IPS-15b (cell line): ENCODE results near the gene DNAI4.
"Not testable (repeated sequence)": the region's sequence is repeated elsewhere in the genome, so short reads cannot be mapped to it uniquely, and the experiment has no call there.

Experiments
- H3K27me3 ChIP-seq: one replicate; pipeline ENCODE4 v1.6.1; 2013; ENCODE audit warnings: low read length; ENCODE audit not compliant: control insufficient read depth, insufficient read depth
- H3K36me3 ChIP-seq: one replicate; pipeline ENCODE4 v1.6.1; 2013; ENCODE audit warnings: low read length; ENCODE audit not compliant: control insufficient read depth, insufficient read depth
- H3K4me1 ChIP-seq: one replicate; pipeline ENCODE4 v1.6.1; 2013; ENCODE audit warnings: mild to moderate bottlenecking, low read length; ENCODE audit not compliant: control insufficient read depth, insufficient read depth
- H3K4me3 ChIP-seq: one replicate; pipeline ENCODE4 v1.5.1; 2013; ENCODE audit warnings: low read depth, low read length
- H3K9ac ChIP-seq: one replicate; pipeline ENCODE4 v1.6.1; 2013; ENCODE audit warnings: low read depth, mild to moderate bottlenecking, low read length
- H3K9me3 ChIP-seq: one replicate; pipeline ENCODE4 v1.6.1; 2013; ENCODE audit warnings: mild to moderate bottlenecking, low read length; ENCODE audit not compliant: control insufficient read depth, insufficient read depth

The DNAI4 gene, protein sequence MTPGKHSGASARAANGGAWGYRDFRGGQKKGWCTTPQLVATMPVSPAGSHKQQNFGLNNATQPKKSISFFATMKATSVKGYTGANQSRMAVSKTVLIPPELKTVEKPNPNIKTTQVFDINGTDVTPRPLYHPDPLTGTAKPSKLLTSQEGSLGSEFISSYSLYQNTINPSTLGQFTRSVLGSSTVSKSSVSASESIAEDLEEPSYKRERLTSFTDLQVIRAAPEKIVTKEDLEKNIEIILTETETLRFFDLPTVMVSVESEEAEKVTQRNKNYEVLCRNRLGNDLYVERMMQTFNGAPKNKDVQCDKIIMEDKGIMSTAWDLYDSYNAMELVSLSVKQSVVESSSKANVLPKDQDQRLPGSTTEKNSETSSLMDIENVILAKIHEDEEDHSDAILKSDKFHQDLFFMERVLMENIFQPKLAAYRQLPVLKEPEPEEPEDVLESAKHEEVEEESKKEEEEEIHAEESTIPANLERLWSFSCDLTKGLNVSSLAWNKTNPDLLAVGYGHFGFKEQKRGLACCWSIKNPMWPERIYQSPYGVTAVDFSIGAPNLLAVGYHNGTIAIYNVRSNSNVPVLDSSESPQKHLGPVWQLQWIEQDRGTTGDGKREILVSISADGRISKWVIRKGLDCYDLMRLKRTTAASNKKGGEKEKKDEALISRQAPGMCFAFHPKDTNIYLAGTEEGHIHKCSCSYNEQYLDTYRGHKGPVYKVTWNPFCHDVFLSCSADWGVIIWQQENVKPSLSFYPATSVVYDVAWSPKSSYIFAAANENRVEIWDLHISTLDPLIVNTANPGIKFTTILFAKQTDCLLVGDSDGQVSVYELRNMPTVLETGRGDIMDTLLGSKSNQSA

GRCh38 chr1:66924756-66925557 lies at the start of gene DNAI4, which contains the start of gene MIER1:
Gene DNAI4 (minus strand): TSS chr1:66924856. CDS start chr1:66924831, 25 bp downstream.
Gene MIER1 (plus strand): TSS chr1:66924990. CDS start chr1:66925029, 39 bp downstream.
- Histone ChIP-seq H3K9me3 (no peaks in the 10 kb centered on the region), H3K9ac (peak within 1 kb of the TSS; percentile 55), H3K27me3 (no peaks in the 10 kb centered on the region), H3K36me3 (no peaks in the 10 kb centered on the region), H3K4me3 (peak within 1 kb of the TSS; percentile 85), H3K4me1 (peaks cover 4% of the 10 kb centered on the region)

GRCh38 chr1:66968574-66968973 lies 43.9 kb upstream of the DNAI4 start:
- Histone ChIP-seq H3K4me1 (no peaks in the 10 kb centered on the region), H3K36me3 (peaks cover 4% of the 10 kb centered on the region), H3K27me3 (no peaks in the 10 kb centered on the region), H3K4me3 (no peak overlapping the region), H3K9ac (no peak overlapping the region), H3K9me3 (no peaks in the 10 kb centered on the region)

DNA sequence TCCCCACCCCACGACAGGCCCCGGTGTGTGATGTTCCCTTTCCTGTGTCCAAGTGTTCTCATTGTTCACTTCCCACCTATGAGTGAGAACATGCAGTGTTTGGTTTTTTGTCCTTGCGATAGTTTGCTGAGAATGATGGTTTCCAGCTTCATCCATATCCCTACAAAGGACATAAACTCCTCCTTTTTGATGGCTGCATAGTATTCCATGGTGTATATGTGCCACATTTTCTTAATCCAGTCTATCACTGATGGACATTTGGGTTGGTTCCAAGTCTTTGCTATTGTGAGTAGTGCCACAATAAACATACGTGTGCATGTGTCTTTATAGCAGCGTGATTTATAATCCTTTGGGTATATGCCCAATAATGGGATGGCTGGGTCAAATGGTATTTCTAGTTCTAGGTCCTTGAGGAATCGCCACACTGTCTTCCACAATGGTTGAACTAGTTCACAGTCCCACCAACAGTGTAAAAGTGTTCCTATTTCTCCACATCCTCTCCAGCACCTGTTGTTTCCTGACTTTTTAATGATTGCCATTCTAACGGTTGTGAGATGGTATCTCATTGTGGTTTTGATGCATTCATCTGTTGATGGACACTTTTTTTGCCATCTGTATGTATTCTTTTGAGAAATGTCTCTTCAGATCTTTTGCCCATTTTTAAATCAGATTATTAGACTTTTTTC lies 41.7 kb upstream of the DNAI4 start:
- not testable (repeated sequence) for H3K9ac ChIP-seq, H3K27me3 ChIP-seq, H3K36me3 ChIP-seq, H3K4me1 ChIP-seq, H3K9me3 ChIP-seq, H3K4me3 ChIP-seq

DNA sequence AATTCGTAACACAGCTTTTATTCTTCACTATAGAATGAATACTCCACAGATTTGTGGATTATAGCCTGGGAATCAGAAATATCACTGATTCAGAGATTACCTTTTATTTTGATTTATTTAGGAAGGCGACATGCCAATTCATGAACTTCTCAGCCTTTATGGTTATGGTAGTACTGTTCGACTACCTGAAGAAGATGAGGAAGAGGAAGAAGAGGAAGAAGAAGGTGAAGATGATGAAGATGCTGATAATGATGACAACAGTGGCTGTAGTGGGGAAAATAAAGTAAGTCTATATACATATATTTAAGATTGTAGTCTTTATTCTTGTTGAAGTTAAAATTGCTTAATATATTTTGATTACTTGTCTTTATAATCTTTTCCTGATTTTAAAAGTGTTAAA lies 33.3 kb upstream of the DNAI4 start:
- H3K36me3 ChIP-seq: peaks cover 4% of the 10 kb centered on the region
- no peaks in the 10 kb centered on the region for H3K9me3 ChIP-seq
- no peaks in the 10 kb centered on the region for H3K4me1 ChIP-seq
- no peak overlapping the region for H3K9ac ChIP-seq
- H3K4me3 ChIP-seq: no peak overlapping the region
- H3K27me3 ChIP-seq: no peaks in the 10 kb centered on the region

DNA sequence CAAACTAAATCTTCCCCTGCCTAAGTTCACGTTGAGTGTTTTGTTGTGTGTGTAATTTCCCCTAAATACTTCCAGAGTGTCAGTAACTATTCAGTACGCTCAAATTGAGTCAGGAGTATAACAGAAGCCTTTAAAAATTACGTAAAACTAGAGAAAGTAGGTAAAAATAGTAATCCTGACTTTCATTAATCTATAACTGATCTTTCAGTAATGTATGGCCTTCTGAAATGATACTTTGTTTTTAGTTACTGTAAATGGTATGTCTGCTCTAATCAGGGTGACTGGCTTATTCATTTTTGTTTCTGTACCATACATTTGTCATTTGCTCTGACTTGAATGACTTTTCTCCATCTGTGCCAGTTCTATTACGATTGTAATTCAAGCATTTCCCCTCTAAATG lies 29.6 kb upstream of the DNAI4 start:
- Histone ChIP-seq H3K9me3 (no peaks in the 10 kb centered on the region), H3K4me3 (no peak overlapping the region), H3K9ac (no peak overlapping the region), H3K36me3 (peaks cover 3% of the 10 kb centered on the region), H3K4me1 (no peaks in the 10 kb centered on the region), H3K27me3 (no peaks in the 10 kb centered on the region)

DNA sequence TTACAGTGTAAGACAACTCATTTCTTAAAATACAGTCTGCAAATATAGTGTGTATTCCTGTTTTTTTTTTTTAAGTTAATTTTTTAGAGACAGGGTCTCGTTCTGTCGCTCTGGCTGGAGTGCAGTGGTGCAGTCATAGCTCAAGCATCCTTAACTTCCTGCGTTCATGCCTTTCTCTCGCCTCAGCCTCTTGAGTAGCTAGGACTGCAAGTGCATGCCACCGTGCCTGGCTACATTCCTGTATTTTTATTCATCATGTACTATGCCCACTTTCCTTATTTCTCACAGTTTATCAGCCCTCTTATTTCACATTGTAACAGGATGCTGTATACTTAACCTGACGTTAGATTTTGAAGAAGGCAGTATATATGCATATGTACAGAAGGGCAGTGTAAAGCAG lies 26.9 kb upstream of the DNAI4 start:
- no peaks in the 10 kb centered on the region for H3K9me3 ChIP-seq
- no peaks in the 10 kb centered on the region for H3K27me3 ChIP-seq
- no peaks in the 10 kb centered on the region for H3K4me1 ChIP-seq
- peaks cover 3% of the 10 kb centered on the region for H3K36me3 ChIP-seq
- H3K9ac ChIP-seq: no peak overlapping the region
- H3K4me3 ChIP-seq: no peak overlapping the region

GRCh38 chr1:66947267-66947666 lies 22.6 kb upstream of the DNAI4 start:
- Histone ChIP-seq H3K27me3 (no peaks in the 10 kb centered on the region), H3K4me3 (no peak overlapping the region), H3K4me1 (no peaks in the 10 kb centered on the region), H3K9ac (no peak overlapping the region), H3K9me3 (no peaks in the 10 kb centered on the region), H3K36me3 (no peaks in the 10 kb centered on the region)

DNA sequence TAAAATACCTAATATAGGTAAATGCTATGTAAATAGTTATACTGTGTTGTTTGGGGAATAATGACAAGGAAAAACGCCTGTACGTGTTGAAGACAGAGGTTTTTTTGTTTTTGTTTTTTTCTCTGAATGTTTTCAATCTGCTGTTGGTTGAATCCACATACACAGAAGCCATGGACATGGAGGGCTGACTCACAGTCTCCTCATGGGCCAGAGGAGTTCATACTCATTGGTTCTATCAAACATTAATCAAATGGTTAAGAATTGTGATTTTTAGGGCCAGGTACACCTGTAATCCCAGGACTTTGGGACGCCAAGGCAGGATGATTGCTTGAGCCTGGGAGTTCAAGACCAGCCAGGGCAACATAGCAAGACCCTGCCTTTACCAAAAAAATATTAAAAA lies 20.7 kb upstream of the DNAI4 start:
- Histone ChIP-seq H3K9me3 (no peaks in the 10 kb centered on the region), H3K27me3 (no peaks in the 10 kb centered on the region), H3K4me1 (no peaks in the 10 kb centered on the region), H3K36me3 (no peaks in the 10 kb centered on the region), H3K9ac (no peak overlapping the region), H3K4me3 (no peak overlapping the region)

- H3K9me3 ChIP-seq: no peaks in the 10 kb centered on the region
- H3K9ac ChIP-seq: no peak overlapping the region
- no peak overlapping the region for H3K4me3 ChIP-seq
- no peaks in the 10 kb centered on the region for H3K4me1 ChIP-seq
- H3K36me3 ChIP-seq: no peaks in the 10 kb centered on the region
- no peaks in the 10 kb centered on the region for H3K27me3 ChIP-seq
These were observed 19.9 kb upstream of the DNAI4 start for GRCh38 chr1:66944330-66945274.

- Histone ChIP-seq H3K4me3 (no peak overlapping the region), H3K9ac (no peak overlapping the region), H3K4me1 (no peaks in the 10 kb centered on the region), H3K27me3 (no peaks in the 10 kb centered on the region), H3K36me3 (no peaks in the 10 kb centered on the region), H3K9me3 (no peaks in the 10 kb centered on the region)
These were observed 18.8 kb upstream of the DNAI4 start for GRCh38 chr1:66943361-66943969.
